Measurements from ENCODE around the gene RTL1.

GRCh38 chr14:100836311-100836805 is 67.2 kb downstream of the RTL1 start:
- no peak for TF ChIP-seq POLR2AphosphoS5 (IDR thresholded peaks at IDR 0.05; ENCODE audit: insufficient read depth, low read depth, low read length)
- TF ChIP-seq GATA2 (IDR thresholded peaks at IDR 0.05; ENCODE audit: insufficient read depth, insufficient read length, low read depth, low read length): no peak
- TF ChIP-seq CTCF (IDR thresholded peaks at IDR 0.05; ENCODE audit: extremely low read depth in 1 of 2, insufficient read depth in 1 of 2, low read depth in 1 of 2, low read length in 2 of 2): no peak
- no peak for TF ChIP-seq EZH2 (IDR thresholded peaks at IDR 0.05; ENCODE audit: borderline replicate concordance, low read depth, low read length, severe bottlenecking)
- TF ChIP-seq POLR2A (IDR thresholded peaks at IDR 0.05; ENCODE audit: low read depth, low read length): no peak
- no peak for TF ChIP-seq JUN (IDR thresholded peaks at IDR 0.05; ENCODE audit: borderline replicate concordance, insufficient read depth, insufficient read length, low read depth)
- no peak for TF ChIP-seq MAX (IDR thresholded peaks at IDR 0.05; ENCODE audit: insufficient read depth, insufficient read length)
- no peak for TF ChIP-seq FOS (IDR thresholded peaks at IDR 0.05; ENCODE audit: borderline replicate concordance, insufficient read depth, low read length)

All from endothelial cell of umbilical vein (primary cell).